Measurements from ENCODE around the gene ACBD6. TPM values are rescaled to one million over a fixed set of nuclear protein-coding genes. Genes with fewer than 3 reads are reported as not detected.
A peak's percentile ranks its signal among the peaks of the same experiment; 100 is the strongest.

ACBD6 gene
- total and polyA plus RNA-seq, 2 experiments from 2014 or later, result 75.7 to 88.8 TPM

DNA sequence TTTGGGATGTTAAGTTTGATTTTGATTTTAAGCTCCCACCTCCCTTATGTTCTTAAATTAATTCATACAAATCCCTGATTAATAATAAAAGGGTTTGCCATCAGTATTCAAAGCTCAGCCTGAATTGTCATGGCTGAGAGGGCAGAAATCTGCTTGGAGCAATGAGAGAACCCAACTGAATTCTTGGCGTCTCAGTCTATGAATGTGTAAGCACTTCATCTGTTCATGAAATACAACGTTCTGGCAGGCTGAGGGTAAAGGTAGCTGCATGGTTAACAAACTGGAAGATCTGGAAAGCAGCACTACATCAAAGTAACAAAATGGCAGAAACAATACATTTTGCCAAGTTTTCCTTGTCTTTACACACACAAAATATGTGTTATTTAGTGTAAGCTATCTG, 95.3 kb downstream of the ACBD6 start:
- no peaks in the 10 kb centered on the region for H3K79me2 ChIP-seq (replicated peaks; ENCODE audit: insufficient read depth)
- H3K27me3 ChIP-seq (ENCODE audit: insufficient read depth), result no peaks in the 10 kb centered on the region
- H3K9me2 ChIP-seq (ENCODE audit: insufficient read depth), result no peaks in the 10 kb centered on the region
- TF ChIP-seq JUNB (IDR thresholded peaks at IDR 0.05; ENCODE audit: unreplicated experiment) (no peak), ZNF331 (CRISPR knock-in tag; IDR thresholded peaks at IDR 0.05; ENCODE audit: low read depth) (no peak), POLR2AphosphoS5 (IDR thresholded peaks at IDR 0.05; ENCODE audit: low read depth) (no peak), STAT1 (IDR thresholded peaks at IDR 0.05; ENCODE audit: unreplicated experiment) (no peak), ZNF114 (CRISPR knock-in tag; IDR thresholded peaks at IDR 0.05) (no peak), EZH2 (IDR thresholded peaks at IDR 0.05; ENCODE audit: low read depth, unreplicated experiment) (no peak)
- TF ChIP-seq, protein P1, sequence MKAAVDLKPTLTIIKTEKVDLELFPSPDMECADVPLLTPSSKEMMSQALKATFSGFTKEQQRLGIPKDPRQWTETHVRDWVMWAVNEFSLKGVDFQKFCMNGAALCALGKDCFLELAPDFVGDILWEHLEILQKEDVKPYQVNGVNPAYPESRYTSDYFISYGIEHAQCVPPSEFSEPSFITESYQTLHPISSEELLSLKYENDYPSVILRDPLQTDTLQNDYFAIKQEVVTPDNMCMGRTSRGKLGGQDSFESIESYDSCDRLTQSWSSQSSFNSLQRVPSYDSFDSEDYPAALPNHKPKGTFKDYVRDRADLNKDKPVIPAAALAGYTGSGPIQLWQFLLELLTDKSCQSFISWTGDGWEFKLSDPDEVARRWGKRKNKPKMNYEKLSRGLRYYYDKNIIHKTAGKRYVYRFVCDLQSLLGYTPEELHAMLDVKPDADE (IDR thresholded peaks at IDR 0.05), result no peak
- TF ChIP-seq, protein P2, sequence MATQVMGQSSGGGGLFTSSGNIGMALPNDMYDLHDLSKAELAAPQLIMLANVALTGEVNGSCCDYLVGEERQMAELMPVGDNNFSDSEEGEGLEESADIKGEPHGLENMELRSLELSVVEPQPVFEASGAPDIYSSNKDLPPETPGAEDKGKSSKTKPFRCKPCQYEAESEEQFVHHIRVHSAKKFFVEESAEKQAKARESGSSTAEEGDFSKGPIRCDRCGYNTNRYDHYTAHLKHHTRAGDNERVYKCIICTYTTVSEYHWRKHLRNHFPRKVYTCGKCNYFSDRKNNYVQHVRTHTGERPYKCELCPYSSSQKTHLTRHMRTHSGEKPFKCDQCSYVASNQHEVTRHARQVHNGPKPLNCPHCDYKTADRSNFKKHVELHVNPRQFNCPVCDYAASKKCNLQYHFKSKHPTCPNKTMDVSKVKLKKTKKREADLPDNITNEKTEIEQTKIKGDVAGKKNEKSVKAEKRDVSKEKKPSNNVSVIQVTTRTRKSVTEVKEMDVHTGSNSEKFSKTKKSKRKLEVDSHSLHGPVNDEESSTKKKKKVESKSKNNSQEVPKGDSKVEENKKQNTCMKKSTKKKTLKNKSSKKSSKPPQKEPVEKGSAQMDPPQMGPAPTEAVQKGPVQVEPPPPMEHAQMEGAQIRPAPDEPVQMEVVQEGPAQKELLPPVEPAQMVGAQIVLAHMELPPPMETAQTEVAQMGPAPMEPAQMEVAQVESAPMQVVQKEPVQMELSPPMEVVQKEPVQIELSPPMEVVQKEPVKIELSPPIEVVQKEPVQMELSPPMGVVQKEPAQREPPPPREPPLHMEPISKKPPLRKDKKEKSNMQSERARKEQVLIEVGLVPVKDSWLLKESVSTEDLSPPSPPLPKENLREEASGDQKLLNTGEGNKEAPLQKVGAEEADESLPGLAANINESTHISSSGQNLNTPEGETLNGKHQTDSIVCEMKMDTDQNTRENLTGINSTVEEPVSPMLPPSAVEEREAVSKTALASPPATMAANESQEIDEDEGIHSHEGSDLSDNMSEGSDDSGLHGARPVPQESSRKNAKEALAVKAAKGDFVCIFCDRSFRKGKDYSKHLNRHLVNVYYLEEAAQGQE (IDR thresholded peaks at IDR 0.05; ENCODE audit: unreplicated experiment), result no peak
- TF ChIP-seq, protein P3, sequence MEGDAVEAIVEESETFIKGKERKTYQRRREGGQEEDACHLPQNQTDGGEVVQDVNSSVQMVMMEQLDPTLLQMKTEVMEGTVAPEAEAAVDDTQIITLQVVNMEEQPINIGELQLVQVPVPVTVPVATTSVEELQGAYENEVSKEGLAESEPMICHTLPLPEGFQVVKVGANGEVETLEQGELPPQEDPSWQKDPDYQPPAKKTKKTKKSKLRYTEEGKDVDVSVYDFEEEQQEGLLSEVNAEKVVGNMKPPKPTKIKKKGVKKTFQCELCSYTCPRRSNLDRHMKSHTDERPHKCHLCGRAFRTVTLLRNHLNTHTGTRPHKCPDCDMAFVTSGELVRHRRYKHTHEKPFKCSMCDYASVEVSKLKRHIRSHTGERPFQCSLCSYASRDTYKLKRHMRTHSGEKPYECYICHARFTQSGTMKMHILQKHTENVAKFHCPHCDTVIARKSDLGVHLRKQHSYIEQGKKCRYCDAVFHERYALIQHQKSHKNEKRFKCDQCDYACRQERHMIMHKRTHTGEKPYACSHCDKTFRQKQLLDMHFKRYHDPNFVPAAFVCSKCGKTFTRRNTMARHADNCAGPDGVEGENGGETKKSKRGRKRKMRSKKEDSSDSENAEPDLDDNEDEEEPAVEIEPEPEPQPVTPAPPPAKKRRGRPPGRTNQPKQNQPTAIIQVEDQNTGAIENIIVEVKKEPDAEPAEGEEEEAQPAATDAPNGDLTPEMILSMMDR (conservative IDR thresholded peaks at IDR 0.05; ENCODE audit: low read depth in 2 of 2), result no peak
- H3K36me3 ChIP-seq (ENCODE audit: insufficient read depth), result no peaks in the 10 kb centered on the region
- DNase-seq (ENCODE audit: low spot score) (no peak), ATAC-seq (no peak)
- H3K27ac ChIP-seq (ENCODE audit: low read depth), result peak overlapping the region; percentile 75; the same call in 1 of the 2 replicates
- H2AFZ ChIP-seq, result no peak overlapping the region
- Mint-ChIP-seq H3K9me3 (no peaks in the 10 kb centered on the region), H3K36me3 (ENCODE audit: low read depth) (peaks cover 10% of the 10 kb centered on the region; the same call in 2 of the 3 replicates), H3K27me3 (ENCODE audit: insufficient read depth, low read depth, poor library complexity) (no peaks in the 10 kb centered on the region), H3K4me3 (no peak overlapping the region), H3K27ac (no peak overlapping the region), H3K4me1 (peaks cover 7% of the 10 kb centered on the region; the same call in 2 of the 3 replicates)
- no peak overlapping the region for H3K4me2 ChIP-seq
- H3K4me1 ChIP-seq (ENCODE audit: insufficient read depth), result peaks cover 13% of the 10 kb centered on the region
- H4K20me1 ChIP-seq (replicated peaks; ENCODE audit: insufficient read depth), result no peaks in the 10 kb centered on the region
- H3K4me3 ChIP-seq, result no peak overlapping the region
- no peaks in the 10 kb centered on the region for H3F3A ChIP-seq (replicated peaks; ENCODE audit: low read depth)

DNA sequence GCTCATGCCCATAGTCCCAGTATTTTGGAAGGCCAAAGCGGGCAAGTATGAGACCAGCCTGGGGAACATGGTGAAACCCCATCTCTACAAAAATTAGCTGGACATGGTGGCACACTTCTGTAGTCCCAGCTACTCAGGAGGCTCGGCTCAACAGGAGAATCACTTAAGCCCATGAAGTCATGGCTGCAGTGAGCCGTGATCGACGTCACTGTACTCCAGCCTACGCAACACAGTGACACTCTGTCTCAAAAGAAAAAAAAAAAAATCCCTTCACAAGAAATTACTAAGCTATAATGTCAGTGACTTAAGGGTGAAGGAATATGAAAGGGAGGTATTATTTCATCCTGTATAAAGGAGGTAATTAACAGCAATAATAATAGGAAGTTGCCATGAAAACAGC, 99.8 kb downstream of the ACBD6 start:
- H3K27ac ChIP-seq (ENCODE audit: low read depth), result no peak overlapping the region
- H3K27me3 ChIP-seq (ENCODE audit: insufficient read depth), result no peaks in the 10 kb centered on the region
- ATAC-seq, result no peak
- no peak overlapping the region for H3K4me2 ChIP-seq
- no peaks in the 10 kb centered on the region for H3K79me2 ChIP-seq (replicated peaks; ENCODE audit: insufficient read depth)
- peaks cover 13% of the 10 kb centered on the region for H3K4me1 ChIP-seq (ENCODE audit: insufficient read depth)
- H3F3A ChIP-seq (replicated peaks; ENCODE audit: low read depth), result no peaks in the 10 kb centered on the region
- Mint-ChIP-seq H3K36me3 (ENCODE audit: low read depth) (no peaks in the 10 kb centered on the region), H3K27ac (peak overlapping the region; percentile 7; the same call in 1 of the 2 replicates), H3K9me3 (no peaks in the 10 kb centered on the region), H3K27me3 (ENCODE audit: insufficient read depth, low read depth, poor library complexity) (no peaks in the 10 kb centered on the region), H3K4me1 (peaks cover 7% of the 10 kb centered on the region; the same call in 2 of the 3 replicates), H3K4me3 (no peak overlapping the region)
- no peak for DNase-seq (ENCODE audit: low spot score)
- no peaks in the 10 kb centered on the region for H3K36me3 ChIP-seq (ENCODE audit: insufficient read depth)
- no peaks in the 10 kb centered on the region for H3K9me2 ChIP-seq (ENCODE audit: insufficient read depth)
- no peaks in the 10 kb centered on the region for H4K20me1 ChIP-seq (replicated peaks; ENCODE audit: insufficient read depth)
- no peak overlapping the region for H3K4me3 ChIP-seq
- no peak overlapping the region for H2AFZ ChIP-seq
- TF ChIP-seq STAT1 (IDR thresholded peaks at IDR 0.05; ENCODE audit: unreplicated experiment) (no peak), EZH2 (IDR thresholded peaks at IDR 0.05; ENCODE audit: low read depth, unreplicated experiment) (no peak)
- TF ChIP-seq, protein P1 (IDR thresholded peaks at IDR 0.05), result no peak
